ENCODE measurements around the gene GABRA5. TPM values are rescaled to one million over a fixed set of nuclear protein-coding genes. Genes with fewer than 3 reads are reported as not detected.

GABRA5 gene
- polyA plus RNA-seq, 1 donor (not counting 4 experiments of a cell fraction or from before 2014, with no cell fraction given): 0.03 TPM

GRCh38 chr15:26841514-26841913 is 25.3 kb upstream of the GABRA5 start:
- Histone ChIP-seq H2AFZ (ENCODE audit: control insufficient read depth, low read length) (no peak overlapping the region), H3K4me3 (ENCODE audit: control insufficient read depth in 2 of 3, extremely low read depth in 1 of 3, insufficient read depth in 2 of 3, low read depth in 1 of 3, low read length in 3 of 3) (no peak overlapping the region), H3K4me2 (ENCODE audit: control insufficient read depth, extremely low read depth, insufficient read depth, low read depth, low read length) (no peak overlapping the region), H3K27ac (ENCODE audit: control insufficient read depth, insufficient read depth, low read length) (no peak overlapping the region), H3K9me3 (ENCODE audit: control insufficient read depth, low read depth, low read length) (no peaks in the 10 kb centered on the region), H3K4me1 (ENCODE audit: control insufficient read depth, extremely low read depth, insufficient read depth, low read length) (no peaks in the 10 kb centered on the region), H3K79me2 (ENCODE audit: control insufficient read depth, insufficient read depth, low read length) (no peaks in the 10 kb centered on the region), H3K9ac (ENCODE audit: control insufficient read depth, extremely low read depth, insufficient read depth, low read length) (no peak overlapping the region), H3K9me1 (ENCODE audit: control insufficient read depth, extremely low read depth, insufficient read depth, low read length) (no peaks in the 10 kb centered on the region), H4K20me1 (ENCODE audit: control insufficient read depth, extremely low read depth, insufficient read depth, low read length) (no peaks in the 10 kb centered on the region), H3K27me3 (ENCODE audit: control insufficient read depth, extremely low read depth, insufficient read depth, low read length) (no peaks in the 10 kb centered on the region), H3K36me3 (ENCODE audit: control insufficient read depth in 2 of 2, extremely low read depth in 1 of 2, insufficient read depth in 2 of 2, low read length in 2 of 2) (no peaks in the 10 kb centered on the region)
- no peak for DNase-seq (ENCODE audit: low read depth, low spot score)
- no peak for FAIRE-seq
- dilution Hi-C loops (cut with MboI; ENCODE audit: extremely low pct_ligation_motif_present, low sequenced_read_pairs): no loop called here
- TF ChIP-seq EZH2 (IDR thresholded peaks at IDR 0.05; ENCODE audit: low read length) (no peak), CTCF (optimal IDR thresholded peaks at IDR 0.05 in 1 of 3, IDR thresholded peaks at IDR 0.05 in 1 of 3, conservative IDR thresholded peaks at IDR 0.05 in 1 of 3; ENCODE audit: extremely low read depth in 1 of 3, insufficient read depth in 2 of 3, low read length in 3 of 3) (no peak)

- Histone ChIP-seq H3K9me3 (ENCODE audit: control insufficient read depth, low read depth, low read length) (no peaks in the 10 kb centered on the region), H3K27me3 (ENCODE audit: control insufficient read depth, extremely low read depth, insufficient read depth, low read length) (no peaks in the 10 kb centered on the region), H3K79me2 (ENCODE audit: control insufficient read depth, insufficient read depth, low read length) (no peaks in the 10 kb centered on the region), H3K4me1 (ENCODE audit: control insufficient read depth, extremely low read depth, insufficient read depth, low read length) (no peaks in the 10 kb centered on the region), H3K27ac (ENCODE audit: control insufficient read depth, insufficient read depth, low read length) (no peak overlapping the region), H2AFZ (ENCODE audit: control insufficient read depth, low read length) (no peak overlapping the region), H3K9me1 (ENCODE audit: control insufficient read depth, extremely low read depth, insufficient read depth, low read length) (no peaks in the 10 kb centered on the region), H3K4me3 (ENCODE audit: control insufficient read depth in 2 of 3, extremely low read depth in 1 of 3, insufficient read depth in 2 of 3, low read depth in 1 of 3, low read length in 3 of 3) (no peak overlapping the region), H3K36me3 (ENCODE audit: control insufficient read depth in 2 of 2, extremely low read depth in 1 of 2, insufficient read depth in 2 of 2, low read length in 2 of 2) (no peaks in the 10 kb centered on the region), H4K20me1 (ENCODE audit: control insufficient read depth, extremely low read depth, insufficient read depth, low read length) (no peaks in the 10 kb centered on the region), H3K4me2 (ENCODE audit: control insufficient read depth, extremely low read depth, insufficient read depth, low read depth, low read length) (no peak overlapping the region), H3K9ac (ENCODE audit: control insufficient read depth, extremely low read depth, insufficient read depth, low read length) (no peak overlapping the region)
- dilution Hi-C loops (cut with MboI; ENCODE audit: extremely low pct_ligation_motif_present, low sequenced_read_pairs): no loop called here
- FAIRE-seq: no peak
- DNase-seq (ENCODE audit: low read depth, low spot score): no peak
- no peak for TF ChIP-seq EZH2 (IDR thresholded peaks at IDR 0.05; ENCODE audit: low read length)
- no peak for TF ChIP-seq CTCF (optimal IDR thresholded peaks at IDR 0.05 in 1 of 3, IDR thresholded peaks at IDR 0.05 in 1 of 3, conservative IDR thresholded peaks at IDR 0.05 in 1 of 3; ENCODE audit: extremely low read depth in 1 of 3, insufficient read depth in 2 of 3, low read length in 3 of 3)
Measured at GRCh38 chr15:26841941-26842340, 24.9 kb upstream of the GABRA5 start.
